HG03558 (cell line): ENCODE data around the gene FARP1.
"Not testable (repeated sequence)": the region's sequence is repeated elsewhere in the genome, so short reads cannot be mapped to it uniquely, and the experiment has no call there.

Source experiments
- ATAC-seq: cut with Tn5 transposase; IDR thresholded peaks from one replicate; pipeline ENCODE4 v1.9.1; 2021; ENCODE audit warnings: moderate number of reproducible peaks; ENCODE audit not compliant: unreplicated experiment; ENCODE audit errors: extremely low read depth

The FARP1 gene

GRCh38 chr13:98251708-98252107, 108.8 kb downstream of the FARP1 start:
- ATAC-seq = no peak

- no peak for ATAC-seq
Observed at GRCh38 chr13:98252931-98253470, 110.1 kb downstream of the FARP1 start.

GRCh38 chr13:98253526-98253925, 110.6 kb downstream of the FARP1 start:
- no peak for ATAC-seq

DNA sequence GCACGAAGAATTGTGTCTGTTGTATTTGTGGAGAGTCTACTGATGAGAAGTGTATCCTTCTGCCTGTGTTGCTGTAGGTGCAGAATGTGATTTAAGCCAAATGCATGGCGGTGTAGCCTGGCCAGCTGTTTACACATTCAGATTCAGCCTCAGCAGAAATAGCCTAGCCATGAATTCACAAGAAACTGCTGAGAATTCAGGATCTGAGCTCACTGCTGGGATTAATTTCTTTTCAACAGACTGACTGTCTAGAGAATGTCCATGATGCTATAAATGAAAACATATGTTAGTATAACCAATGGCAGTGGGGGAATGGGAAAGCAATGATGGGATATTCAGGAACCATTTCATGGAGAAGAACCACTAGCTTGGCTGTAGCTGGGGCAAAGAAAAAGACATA, 111.6 kb downstream of the FARP1 start:
- ATAC-seq = no peak

- no peak for ATAC-seq
Observed at GRCh38 chr13:98258226-98258625, 115.3 kb downstream of the FARP1 start.

DNA sequence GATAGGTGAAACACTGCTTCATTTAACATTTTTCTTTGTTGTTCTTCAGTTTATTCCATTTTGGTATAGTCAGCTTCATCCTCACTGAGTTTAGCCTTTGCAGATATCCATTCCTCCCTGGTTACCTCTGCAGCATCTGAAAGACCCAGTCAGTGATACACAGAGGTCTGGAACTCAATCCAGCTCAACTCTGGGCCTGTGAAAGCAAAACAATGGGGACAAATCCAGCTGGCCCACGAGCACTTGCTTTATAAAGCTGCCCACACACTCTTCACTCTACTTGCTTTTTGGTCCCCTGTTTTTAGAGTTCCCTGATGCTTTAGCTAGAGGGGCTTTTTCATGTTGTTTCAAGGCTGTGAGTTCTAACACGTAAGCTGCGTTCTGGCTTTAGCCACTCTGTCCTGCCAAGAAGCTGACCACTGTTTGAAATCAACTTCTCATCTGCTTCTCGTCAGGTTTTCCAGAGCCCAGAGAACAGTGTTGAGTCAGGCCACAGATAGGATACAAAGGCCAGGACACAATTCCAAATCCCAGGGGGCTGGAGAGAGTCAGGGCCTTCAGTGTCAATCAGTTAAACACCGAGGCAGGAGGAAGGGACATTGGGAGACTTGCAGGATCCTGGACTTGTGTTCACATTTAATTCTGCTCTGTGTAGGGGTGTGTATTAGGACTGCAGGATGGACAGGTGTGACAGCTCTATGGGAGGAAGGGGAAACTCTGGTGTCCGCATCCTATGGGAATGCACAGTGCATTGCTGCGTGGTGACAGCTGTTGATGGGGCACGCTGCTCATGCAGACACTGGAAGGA, 117.7 kb downstream of the FARP1 start:
- no peak for ATAC-seq

- ATAC-seq = no peak
Observed at GRCh38 chr13:98261165-98261702, 118.3 kb downstream of the FARP1 start.

- no peak for ATAC-seq
Observed at GRCh38 chr13:98262292-98262691, 119.4 kb downstream of the FARP1 start.

DNA sequence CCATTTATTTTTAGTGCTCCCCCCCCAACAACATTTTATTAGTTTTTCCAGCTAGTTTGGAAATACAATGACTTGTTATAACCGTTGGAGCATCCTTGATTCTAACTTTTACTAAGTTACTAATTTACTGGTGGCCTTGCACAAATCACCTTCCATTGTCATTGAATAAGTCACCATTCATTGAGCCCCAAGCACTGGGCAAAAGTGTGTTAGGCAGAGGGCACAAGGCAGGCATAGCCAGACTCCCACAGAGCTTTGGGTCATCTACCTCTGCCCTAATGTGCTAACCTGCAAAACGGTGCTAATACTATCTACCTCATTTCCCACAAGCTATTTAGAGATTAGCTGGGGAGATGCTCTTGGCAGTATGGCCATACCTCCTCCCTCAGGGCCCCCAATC, 120.9 kb downstream of the FARP1 start:
- ATAC-seq = no peak

DNA sequence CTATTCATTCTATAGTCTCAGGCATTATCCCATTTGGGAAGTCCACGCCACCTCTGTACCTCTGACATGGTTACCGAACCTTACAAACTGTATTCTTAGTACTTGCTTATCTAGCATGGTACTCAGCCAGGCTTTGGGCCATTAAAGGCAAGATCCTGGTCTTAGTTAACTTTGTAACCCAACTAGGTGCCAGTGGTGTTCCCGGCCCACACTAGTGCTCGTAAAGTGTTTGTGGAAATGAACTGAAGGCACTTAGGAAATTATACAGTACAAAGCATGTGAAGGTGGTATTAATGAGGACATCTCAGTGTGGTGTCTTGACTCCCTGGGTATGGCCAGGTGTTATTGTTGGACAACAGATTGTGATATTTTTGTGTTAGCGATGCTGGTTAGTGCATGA, 122.0 kb downstream of the FARP1 start:
- no peak for ATAC-seq

- no peak for ATAC-seq
Observed at GRCh38 chr13:98265692-98266551, 123.0 kb downstream of the FARP1 start.

- ATAC-seq = peak; percentile 54
Observed at GRCh38 chr13:98267080-98267912, 124.4 kb downstream of the FARP1 start.

GRCh38 chr13:98269386-98269785, 126.5 kb downstream of the FARP1 start:
- no peak for ATAC-seq

- ATAC-seq = no peak
Observed at GRCh38 chr13:98270819-98271218, 127.9 kb downstream of the FARP1 start.

DNA sequence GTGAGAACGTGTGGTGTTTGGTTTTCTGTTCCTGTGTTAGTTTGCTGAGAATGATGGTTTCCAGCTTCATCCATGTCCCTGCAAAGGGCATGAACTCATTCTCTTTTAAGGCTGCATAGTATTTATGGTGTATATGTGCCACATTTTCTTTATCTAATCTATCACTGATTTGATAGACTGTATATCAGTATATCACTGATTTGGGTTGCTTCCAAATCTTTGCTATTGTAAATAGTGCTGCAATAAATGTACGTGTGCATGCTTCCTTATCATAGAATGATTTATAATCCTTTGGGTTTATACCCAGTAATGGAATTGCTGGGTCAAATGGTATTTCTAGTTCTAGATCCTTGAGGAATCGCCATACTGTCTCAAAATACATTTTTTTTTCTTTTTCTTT, 128.8 kb downstream of the FARP1 start:
- not testable (repeated sequence) for ATAC-seq

- ATAC-seq = no peak
Observed at GRCh38 chr13:98272549-98272948, 129.7 kb downstream of the FARP1 start.

- ATAC-seq = no peak
Observed at GRCh38 chr13:98273067-98273823, 130.4 kb downstream of the FARP1 start.

- no peak for ATAC-seq
Observed at GRCh38 chr13:98273824-98274742, 131.2 kb downstream of the FARP1 start.
